GM10266 (cell line): ENCODE measurements around the gene IRS2.

Experiments
- DNase-seq: peaks from one replicate; pipeline ENCODE4 v3.0.0; 2012; ENCODE audit errors: extremely low spot score
- CTCF ChIP-seq: IDR thresholded peaks from 2 replicates; pipeline ENCODE4 v1.5.1; 2012; ENCODE audit warnings: mild to moderate bottlenecking, low read depth; ENCODE audit not compliant: control insufficient read depth, insufficient read depth; ENCODE audit errors: missing control alignments

Gene IRS2

GRCh38 chr13:109782823-109783431 lies 3.5 kb downstream of the IRS2 start:
- no peak for TF ChIP-seq CTCF
- no peak for DNase-seq

GRCh38 chr13:109782066-109782822 lies 4.1 kb downstream of the IRS2 start:
- TF ChIP-seq CTCF, result no peak
- DNase-seq, result no peak

- no peak for DNase-seq
- TF ChIP-seq CTCF, result no peak
Measured at GRCh38 chr13:109781384-109782065, 4.9 kb downstream of the IRS2 start.

GRCh38 chr13:109780845-109781383 lies 5.5 kb downstream of the IRS2 start:
- no peak for DNase-seq
- no peak for TF ChIP-seq CTCF

- TF ChIP-seq CTCF, result no peak
- DNase-seq, result no peak
Measured at GRCh38 chr13:109779876-109780510, 6.4 kb downstream of the IRS2 start.

GRCh38 chr13:109779074-109779473 lies 7.3 kb downstream of the IRS2 start:
- TF ChIP-seq CTCF, result no peak

More at GRCh38 chr13:109779074-109779473, 7.3 kb downstream of the IRS2 start:
- no peak for DNase-seq
